ENCODE results near the gene SLC25A38.

GRCh38 chr3:39390181-39390580 is 7.0 kb downstream of the SLC25A38 start:
- TF ChIP-seq CTCF (IDR thresholded peaks at IDR 0.05 in 4 of 5, conservative IDR thresholded peaks at IDR 0.05 in 1 of 5), result no peak
- TF ChIP-seq POLR2A (IDR thresholded peaks at IDR 0.05), result no peak

Data from gastrocnemius medialis (tissue), 4 donors.